Central memory CD4-positive, alpha-beta T cell (primary cell): Measurements from ENCODE around the gene CRAT.
A peak's percentile ranks its signal among the peaks of the same experiment; 100 is the strongest.

Source experiments
- DNase-seq: peaks from one replicate; pipeline ENCODE4 v3.0.0; 2022

The CRAT gene

DNA sequence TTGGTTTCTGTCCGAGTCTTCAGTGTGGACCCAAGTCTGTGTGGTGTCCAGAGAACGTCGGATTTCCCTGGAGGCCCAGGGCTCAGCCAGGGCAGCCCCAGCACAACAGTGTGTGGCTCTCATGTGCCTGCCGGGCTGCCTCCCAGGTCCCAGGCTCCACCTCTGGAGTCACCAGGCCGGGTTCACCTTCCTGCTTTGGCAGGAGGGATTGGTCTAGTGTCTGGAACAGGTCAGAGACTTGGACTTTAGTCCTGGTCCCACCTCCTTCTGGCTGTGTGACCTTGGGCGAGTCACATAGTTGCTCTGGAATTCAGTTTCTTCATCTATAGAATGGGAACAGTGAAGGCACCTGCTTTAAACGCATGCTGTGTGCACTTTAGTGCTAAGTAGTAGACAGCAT is 26.5 kb downstream of the CRAT start:
- DNase-seq = no peak

- no peak for DNase-seq
These were observed 29.1 kb downstream of the CRAT start for GRCh38 chr9:129081388-129081904.

GRCh38 chr9:129080601-129081387 is 29.8 kb downstream of the CRAT start, which contains the start of gene DOLPP1:
Gene DOLPP1, plus strand, starts transcription at chr9:129081111. Its CDS starts 21 bp downstream, at chr9:129081132.
- DNase-seq = peak; percentile 99

DNA sequence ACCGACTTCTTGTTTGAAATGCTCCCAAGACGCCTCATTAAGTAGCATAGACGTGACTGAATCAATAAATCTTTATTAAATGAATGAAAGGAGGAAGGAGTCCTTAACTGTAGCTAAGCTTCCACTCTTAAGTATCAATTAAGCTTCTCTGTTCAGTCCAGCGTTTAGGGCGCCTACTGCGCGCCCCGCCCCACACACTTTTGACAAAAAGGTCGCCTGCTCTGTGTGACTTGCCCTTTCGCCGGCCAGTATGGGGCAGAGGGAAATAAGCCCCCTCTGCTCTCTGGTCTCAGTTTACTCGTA is 30.3 kb downstream of the CRAT start:
- DNase-seq = no peak

DNA sequence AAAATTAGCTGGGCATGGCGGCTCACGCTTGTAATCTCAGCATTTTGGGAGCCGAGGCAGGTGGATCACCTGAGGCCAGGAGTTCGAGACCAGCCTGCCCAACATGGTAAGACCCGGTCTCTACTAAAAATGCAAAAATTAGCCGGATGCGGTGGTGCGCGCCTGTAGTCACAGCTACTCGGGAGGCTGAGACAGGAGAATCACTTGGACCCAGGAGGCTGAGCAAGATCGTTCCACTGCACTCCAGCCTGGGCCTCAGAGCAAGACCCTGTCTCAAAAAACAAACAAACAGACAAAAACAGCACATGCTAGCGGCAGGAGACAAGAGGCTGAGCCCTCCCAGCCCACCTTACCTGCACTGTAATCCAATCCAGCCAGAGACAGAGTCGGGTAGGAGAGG is 30.8 kb downstream of the CRAT start:
- DNase-seq = no peak

GRCh38 chr9:129078691-129079503 is 31.7 kb downstream of the CRAT start:
- no peak for DNase-seq

DNA sequence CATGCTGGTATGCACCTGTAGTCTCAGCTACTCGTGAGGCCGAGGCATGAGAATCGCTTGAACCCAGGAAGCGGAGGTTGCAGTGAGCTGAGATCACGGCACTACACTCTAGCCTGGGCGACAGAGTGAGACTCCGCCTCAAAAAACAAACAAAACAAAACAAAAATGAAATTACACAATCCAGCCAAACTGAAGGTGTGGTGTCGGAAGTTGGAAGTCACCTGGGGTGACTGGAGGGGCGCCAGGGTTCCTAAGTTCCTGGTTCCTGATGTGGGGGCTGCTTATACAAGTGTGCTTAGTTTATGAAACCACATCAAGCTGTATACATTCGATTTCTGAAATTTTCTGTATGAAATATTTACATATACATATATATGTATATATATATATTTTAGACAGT is 33.4 kb downstream of the CRAT start:
- no peak for DNase-seq

DNA sequence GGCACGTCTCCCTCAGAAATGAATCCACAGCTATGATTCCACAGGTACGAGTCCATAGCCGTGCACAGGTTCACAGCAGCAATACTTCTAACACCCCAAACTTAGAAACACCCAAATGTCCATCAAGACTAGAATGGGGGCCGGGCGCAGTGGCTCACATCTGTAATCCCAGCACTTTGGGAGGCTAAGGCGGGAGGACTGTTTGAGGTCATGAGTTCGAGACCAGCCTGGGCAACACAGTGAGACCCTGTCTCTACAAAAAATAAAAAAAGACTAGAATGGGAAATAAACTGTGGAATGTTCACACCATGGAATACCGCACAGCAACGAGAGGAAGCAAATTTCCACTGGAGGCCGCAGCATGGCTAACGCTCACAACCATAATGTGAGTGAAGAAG is 34.0 kb downstream of the CRAT start:
- DNase-seq = no peak

GRCh38 chr9:129075996-129076639 is 34.5 kb downstream of the CRAT start:
- DNase-seq = no peak

DNA sequence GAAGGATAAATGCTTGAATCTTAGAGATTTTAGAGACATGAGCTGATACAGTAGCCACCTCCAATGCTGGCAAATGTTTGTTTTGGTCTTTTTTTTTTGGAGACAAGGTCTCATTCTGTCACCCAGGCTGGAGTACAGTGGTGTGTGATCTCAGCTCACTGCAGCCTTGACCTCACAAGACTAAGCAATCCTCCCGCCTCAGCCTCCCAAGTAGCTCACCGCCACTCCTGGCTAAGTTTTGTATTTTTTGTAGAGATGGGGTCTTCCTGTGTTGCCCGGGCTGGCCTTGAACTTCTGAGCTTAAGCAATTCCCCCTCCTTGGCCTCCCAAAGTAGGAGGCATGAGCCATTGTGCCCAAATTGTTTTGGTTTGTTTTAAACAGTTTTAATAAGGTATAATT is 36.5 kb downstream of the CRAT start:
- no peak for DNase-seq

DNA sequence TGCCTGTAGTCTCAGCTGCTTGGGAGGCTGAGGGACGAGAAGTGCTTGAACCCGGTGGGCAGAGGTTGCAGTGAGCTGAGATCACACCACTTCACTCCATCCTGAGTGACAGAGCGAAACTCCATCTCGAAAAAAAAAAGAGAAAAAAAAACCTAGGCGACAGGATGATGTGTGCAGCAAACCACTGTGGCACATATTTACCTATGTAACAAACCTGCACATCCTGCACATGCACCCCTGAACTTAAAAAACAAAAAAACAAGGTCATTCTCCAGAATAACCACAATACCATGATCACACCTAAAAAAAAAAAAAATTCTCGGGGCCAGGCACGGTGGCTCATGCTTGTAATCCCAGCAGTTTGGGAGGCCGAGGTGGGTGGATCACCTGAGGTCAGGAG is 37.2 kb downstream of the CRAT start:
- DNase-seq = peak; percentile 63

- no peak for DNase-seq
These were observed 38.4 kb downstream of the CRAT start for GRCh38 chr9:129072171-129072570.

DNA sequence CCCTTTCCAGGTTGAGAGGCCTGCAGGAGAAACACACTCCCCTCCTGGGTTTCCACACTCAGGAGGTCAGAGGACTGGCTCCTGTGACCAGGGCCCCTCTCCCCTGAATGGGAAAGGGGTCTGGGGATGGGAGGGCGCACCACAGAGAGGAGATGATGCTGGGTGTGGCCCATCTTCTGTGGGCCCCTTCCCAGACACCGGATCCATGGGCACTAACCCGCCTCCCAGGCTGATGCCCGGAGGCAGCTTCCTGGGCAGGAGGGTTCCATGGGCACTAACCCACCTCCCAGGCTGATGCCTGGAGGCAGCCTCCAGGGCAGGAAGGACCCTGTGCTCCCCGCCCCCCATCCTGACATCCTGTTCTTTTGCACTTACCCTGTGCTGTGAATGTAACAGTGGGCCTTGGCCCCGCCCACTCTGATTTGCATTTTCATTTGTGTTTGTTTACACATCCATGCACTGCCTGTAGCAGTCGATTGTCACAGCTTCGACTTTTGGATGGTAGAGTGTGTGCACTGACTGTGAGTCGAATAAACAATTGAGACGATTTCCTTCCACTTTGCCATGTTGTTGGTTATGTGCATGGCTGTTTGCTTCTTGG is 39.0 kb downstream of the CRAT start:
- peak; percentile 24 for DNase-seq

DNA sequence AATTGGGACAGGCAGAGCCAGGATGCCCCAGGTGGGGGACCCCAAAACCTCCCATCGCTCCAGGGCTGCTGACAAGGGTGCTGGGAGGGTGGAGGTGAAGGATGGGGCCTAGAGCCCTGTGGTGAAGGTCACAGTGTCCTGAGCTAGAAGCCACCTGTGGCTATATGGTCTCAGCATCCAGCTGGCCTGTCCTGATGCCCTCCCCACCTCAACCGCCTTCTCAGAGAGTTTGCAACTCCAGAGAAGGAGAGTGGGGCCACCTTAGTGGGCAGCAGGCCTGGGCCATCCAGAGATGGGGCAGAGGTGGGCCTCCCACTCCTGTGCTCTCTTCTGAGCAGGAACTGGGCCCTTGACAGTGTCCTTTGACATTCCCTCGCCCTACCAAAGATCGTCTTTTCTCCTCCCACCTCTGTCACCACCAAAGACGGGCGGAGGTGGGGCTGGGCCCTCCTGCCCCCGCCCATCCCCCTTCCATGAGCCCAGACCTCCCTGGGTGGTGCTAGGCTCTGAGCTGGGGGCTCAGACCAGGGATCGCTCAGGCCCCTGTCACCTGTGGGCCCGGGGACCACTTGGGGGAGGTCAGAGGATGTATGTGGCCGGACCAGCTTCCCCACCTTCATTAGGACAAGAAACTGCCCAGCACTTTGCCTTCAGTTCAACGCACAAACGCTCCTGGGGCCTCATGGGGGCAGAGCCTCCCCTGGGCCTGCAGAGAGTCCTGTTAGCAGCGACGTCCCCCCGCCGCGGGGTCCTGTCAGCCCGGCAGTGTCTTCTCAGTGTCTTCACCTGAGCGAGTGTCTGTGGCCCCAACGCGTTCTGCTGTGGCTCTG is 39.7 kb downstream of the CRAT start:
- no peak for DNase-seq

DNA sequence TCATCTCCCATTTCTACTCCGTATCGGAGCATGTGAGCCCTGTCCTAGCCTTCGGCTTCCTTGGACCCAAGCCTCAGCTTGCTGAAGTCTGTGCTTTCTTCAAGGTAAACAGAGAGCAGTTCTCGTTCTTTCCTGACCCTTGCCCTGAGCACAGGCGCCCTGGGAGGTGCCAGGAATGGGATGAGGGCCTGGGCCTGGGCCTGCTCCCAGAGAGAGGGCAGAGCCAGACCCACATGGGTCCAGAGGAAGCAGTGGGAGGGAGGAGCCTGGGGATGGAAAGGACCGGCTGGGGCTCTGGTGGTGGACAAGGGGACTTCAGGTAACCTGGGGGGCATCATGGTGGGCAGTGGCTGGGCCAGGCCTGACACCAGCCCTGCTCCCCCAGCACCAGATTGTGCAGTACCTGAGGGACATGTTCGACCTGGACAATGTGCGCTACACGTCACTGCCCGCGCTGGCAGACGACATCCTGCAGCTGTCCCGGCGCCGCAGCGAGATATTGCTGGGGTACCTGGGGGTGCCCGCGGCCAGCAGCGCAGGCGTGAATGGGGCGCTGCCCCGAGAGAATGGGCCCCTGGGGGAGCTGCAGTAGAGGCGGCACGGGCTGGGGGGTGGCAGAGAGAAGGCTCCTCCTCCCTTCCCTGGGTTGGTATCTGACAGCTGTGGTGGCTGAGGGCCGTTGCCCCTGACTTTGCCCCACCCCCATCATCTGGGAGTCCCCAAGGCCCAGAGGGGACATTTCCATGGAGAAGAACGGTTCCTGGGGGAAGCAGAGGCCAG is 40.5 kb downstream of the CRAT start:
- DNase-seq = no peak

DNA sequence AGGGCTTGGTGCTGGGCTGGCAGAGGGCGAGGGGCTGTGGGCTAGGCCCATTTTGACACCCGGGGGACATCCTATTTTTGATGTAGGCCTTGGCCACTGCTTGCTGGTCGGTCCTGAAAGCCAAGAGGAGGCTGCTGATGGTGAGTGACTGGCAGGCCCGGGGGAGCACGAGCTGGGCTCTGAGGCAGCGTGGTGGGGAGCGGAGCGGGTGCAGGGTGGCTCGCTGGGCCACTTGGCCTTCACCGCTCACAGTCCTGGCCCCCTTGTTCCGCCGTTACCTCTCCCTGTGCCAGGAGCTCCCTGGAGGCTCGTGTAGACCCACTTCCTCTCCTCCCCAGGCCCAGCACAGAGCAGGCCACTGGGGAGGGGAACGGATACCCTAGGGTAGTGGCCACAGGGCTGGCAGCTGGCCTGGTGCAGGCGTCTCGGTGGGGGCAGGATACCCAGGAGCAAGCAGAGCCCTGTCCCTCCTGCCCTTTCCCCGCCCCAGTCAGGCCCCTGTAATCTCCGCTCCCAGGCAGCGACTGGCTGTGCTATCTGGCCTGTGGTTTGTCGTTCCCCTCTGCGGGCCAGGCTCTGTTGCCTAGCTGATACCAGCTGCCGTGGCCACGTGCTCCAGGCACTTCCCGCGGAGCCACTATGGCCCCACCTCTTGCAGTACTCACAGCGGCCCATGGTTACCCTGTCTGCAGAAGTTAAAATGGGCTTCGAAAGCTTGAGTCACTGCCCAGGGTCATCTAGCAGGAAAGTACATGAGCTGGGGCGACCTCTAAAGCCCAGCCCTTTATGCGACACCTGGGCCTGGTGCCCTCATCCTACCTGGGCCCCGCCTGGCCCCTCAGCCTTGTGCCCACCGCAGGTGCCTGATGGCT is 41.4 kb downstream of the CRAT start:
- DNase-seq = peak; percentile 63

DNA sequence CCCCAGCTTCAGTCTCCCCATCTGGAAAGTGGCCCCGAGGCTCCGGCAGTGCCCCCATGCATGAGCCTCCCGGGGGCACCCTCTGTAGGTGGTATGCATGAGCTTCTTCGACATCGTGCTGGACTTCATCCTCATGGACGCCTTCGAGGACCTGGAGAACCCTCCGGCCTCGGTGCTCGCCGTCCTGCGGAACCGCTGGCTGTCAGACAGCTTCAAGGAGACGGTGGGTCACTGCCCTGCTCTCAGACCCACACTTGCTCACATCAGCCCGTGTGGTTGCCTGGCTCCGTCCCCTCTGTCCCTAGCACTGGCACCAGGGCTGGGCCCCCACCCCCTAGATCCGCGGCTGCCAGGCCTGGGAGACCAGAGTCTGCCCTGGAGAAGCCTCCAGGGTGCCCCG is 42.5 kb downstream of the CRAT start:
- DNase-seq = no peak

DNA sequence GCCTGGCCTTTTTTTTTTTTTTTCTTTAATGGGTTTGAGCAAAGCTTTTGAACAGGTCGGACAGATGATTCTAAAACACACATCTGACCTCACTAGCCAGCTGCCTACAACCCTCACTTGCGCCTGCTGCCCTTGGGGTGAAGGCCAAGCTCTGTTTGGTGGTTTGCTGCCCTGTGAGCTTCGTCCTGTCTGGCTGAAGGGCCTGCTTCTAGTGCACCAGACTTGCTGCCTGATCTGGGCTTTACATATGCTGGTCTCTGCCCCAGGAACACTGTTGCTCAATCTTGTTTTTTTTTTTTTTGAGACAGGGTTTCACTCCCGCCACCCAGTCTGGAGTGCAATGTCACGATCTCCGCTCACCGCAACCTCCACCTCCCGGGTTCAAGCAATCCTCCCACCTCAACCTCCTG is 46.1 kb downstream of the CRAT start:
- no peak for DNase-seq

DNA sequence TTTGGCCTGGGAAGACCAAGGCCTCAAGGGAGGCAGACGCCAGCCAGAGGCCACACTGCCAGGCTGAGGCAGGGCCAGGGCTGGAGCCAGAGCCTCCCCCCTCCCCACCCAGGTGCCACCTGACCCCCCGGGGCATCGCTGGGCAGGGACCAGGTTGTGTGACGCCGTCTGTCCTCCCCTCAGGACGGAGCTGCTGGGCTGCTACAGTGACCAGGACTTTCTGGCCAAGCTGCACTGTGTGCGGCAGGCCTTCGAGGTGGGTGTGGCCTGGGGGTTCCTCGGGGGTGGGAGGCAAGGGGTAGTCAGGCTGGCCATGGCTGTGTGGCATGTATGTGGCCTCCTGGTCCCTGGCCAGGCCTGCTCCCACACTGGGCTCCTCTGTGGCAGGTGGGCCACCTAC is 47.5 kb downstream of the CRAT start:
- no peak for DNase-seq

GRCh38 chr9:129060991-129061390 is 49.6 kb downstream of the CRAT start:
- no peak for DNase-seq
